ENCODE data around the gene G3BP2. TPM values are rescaled to one million over a fixed set of nuclear protein-coding genes. Genes with fewer than 3 reads are reported as not detected.

G3BP2 gene
- total RNA-seq, 1 donor from 2014 or later = 146 TPM

DNA sequence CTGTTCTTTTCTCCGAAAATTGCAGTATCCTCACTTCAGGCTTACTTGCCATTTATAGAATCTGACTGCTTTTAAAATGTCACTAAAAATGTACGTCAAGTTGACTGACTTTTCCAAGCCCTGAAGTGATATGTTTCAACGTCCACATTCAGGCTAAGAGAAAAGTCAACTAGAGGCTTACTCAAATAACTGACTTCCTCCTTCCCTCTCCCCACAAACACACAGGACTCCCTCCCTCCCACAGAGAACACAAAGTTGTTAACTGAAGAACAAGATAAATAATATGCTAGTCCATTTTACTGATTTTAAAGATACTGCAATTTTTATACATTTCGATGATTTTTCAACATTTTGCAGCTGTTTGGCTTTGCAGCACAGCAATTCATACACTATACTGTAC is 29.1 kb downstream of the G3BP2 start:
- intact Hi-C loops (cut with micrococcal nuclease) = no loop called here

DNA sequence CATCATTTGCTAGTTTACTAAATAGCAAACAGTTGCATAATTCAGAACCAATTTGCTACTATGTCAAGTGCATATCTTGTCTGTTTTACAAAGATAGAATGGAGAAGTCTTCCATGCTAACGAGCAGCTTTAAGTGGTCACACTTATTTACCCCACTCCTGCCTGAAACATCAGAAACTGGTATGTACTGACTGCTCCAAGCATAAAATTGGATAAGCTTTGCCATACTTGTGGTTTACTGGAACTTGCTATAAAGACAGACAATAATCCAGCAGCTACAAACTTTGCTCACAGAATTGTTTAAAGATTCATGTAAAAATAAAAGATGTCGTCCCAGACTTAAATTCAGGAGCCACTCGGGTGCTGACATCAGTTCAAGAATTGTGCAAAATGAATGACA is 29.6 kb downstream of the G3BP2 start:
- intact Hi-C loops (cut with micrococcal nuclease) = no loop called here

GRCh38 chr4:75639124-75639695 is 34.0 kb downstream of the G3BP2 start:
- intact Hi-C loops (cut with micrococcal nuclease) = no loop called here

GRCh38 chr4:75637827-75638226 is 35.4 kb downstream of the G3BP2 start:
- intact Hi-C loops (cut with micrococcal nuclease) = no loop called here

- intact Hi-C loops (cut with micrococcal nuclease) = no loop called here
Observed at GRCh38 chr4:75637176-75637575, 36.0 kb downstream of the G3BP2 start.

GRCh38 chr4:75634951-75635350 is 38.3 kb downstream of the G3BP2 start:
- intact Hi-C loops (cut with micrococcal nuclease) = loop anchor here (5.0 kb wide), 2 partner anchors 357 to 1522 kb away; partner anchors contain the start of genes CCNG2 and SDAD1

DNA sequence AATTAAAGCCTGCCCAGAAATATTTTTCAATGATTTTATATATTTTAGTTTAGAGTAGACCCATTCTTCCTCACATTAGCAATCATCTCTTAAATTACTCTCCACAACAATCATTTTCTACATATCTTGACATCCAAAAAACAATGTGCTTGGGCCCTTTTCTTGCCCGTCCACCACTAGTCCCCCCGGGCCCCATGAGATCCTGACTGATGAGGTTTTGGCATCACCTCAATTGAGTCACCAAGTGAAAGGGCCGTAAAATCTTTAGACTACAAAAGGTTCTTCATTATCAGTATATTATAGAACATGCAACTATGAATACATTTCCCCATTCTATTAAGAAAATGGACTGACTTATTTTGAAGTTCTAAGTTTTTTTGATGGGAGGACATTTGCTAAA is 38.9 kb downstream of the G3BP2 start:
- intact Hi-C loops (cut with micrococcal nuclease) = loop anchor here (5.0 kb wide), 2 partner anchors 358 to 1523 kb away; partner anchors contain the start of genes CCNG2 and SDAD1

GRCh38 chr4:75633846-75634245 is 39.4 kb downstream of the G3BP2 start:
- intact Hi-C loops (cut with micrococcal nuclease) = loop anchor here (5.0 kb wide), 2 partner anchors 358 to 1523 kb away; partner anchors contain the start of genes CCNG2 and SDAD1

GRCh38 chr4:75630937-75631329 is 42.3 kb downstream of the G3BP2 start:
- intact Hi-C loops (cut with micrococcal nuclease) = loop anchor here (1.0 to 5.0 kb wide), 11 partner anchors 24 to 1526 kb away; partner anchors contain the start of genes CCNG2, G3BP2, NAAA and RCHY1

GRCh38 chr4:75630174-75630936 is 42.9 kb downstream of the G3BP2 start, which contains the start of gene CDKL2:
CDKL2 (minus strand) TSS chr4:75630528; CDS start chr4:75625988, 4,540 bp downstream.
- intact Hi-C loops (cut with micrococcal nuclease) = loop anchor here (1.0 to 5.0 kb wide), 11 partner anchors 25 to 1527 kb away; partner anchors contain the start of genes CCNG2, G3BP2, NAAA and RCHY1

DNA sequence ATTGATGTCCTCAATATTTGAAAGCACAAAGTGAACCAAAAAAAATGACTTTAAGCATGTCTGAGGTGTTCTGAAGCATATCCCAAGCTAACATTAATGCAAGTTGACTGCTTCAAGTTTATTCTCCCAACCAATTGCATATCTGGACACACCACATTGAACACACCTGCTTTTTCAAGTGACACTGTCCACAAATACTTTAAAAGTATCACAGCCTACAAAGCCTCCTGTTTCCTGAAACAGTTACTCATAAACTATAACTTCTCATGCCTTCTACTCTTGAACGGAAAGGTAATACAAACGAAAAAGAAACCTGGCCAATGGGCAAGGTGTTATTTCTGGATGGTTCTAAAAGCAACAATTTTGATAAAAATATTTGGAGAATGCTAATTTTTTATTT is 44.0 kb downstream of the G3BP2 start:
- intact Hi-C loops (cut with micrococcal nuclease) = no loop called here

- intact Hi-C loops (cut with micrococcal nuclease) = no loop called here
Observed at GRCh38 chr4:75623026-75623425, 50.2 kb downstream of the G3BP2 start.

GRCh38 chr4:75621715-75622114 is 51.5 kb downstream of the G3BP2 start:
- intact Hi-C loops (cut with micrococcal nuclease) = no loop called here

DNA sequence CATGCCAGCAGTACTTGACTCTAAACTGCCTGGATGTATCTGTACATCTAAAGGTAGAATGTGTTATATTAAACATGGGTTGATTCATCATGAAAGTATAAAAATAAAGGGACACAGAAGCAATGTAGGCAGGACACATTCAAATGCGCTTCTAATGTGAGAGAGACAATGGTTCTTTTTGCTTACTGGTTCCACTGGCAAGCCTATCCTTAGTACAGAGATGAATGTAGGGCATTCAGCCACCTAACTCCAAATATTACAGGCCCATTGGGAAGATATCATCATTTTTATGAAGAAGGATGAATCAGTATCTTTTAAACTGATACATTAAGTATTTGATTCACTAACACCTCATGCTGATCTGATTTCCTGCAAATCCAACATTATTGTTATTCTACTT is 60.9 kb downstream of the G3BP2 start:
- intact Hi-C loops (cut with micrococcal nuclease) = no loop called here

DNA sequence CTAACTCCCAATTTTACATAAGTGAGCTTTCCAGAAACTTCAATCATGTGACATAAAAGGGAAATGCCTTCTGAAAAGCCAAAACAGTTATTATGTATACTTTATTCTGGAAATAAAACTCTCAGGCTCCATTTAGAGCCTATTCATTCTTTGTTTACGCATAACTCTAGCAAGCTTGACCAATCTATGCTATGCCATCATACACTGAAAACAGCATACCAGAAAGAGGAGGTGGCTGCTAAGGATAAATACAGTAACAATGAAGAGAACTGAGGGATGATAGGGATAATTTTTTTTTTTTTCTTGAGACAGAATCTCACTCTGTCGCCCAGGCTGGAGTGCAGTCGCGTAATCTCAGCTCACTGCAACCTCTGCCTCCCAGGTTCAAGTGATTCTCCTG is 67.3 kb downstream of the G3BP2 start:
- intact Hi-C loops (cut with micrococcal nuclease) = no loop called here

DNA sequence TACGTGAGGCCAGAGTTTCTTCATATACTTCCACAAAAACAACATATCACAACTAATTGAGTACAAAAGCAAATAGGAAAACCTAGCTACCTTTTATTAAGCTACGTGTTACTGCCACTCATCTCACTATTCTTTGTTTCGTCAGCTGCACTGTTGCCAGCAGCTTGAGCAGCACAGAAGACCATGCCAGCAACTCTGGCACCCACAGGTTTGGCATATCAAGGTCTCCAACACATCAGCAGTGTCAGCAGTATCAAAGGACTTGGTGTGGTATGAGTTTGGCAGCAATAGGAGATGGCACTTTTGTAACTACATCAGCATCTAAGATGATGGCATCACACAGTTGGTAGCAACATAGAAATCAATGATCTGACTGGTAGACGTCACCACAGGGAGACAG is 73.6 kb downstream of the G3BP2 start:
- intact Hi-C loops (cut with micrococcal nuclease) = no loop called here

DNA sequence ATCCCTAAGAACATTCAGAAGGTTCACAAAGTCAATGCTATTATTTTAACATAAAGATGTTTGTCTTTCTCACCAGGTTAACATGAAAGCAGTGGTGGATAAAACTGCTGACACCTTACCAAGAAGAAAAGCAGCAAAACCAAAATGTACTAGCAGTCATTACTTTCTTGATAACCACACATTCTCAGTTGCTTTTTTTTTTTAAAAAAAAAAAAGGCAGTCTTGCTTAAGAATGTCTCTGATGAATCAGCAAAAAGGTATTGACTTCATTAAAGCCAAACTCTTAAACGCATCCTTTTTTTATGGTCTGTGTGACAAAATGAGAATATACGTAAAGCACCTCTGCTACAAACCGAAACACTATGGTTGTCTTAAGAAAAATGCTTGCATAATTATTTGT is 74.8 kb downstream of the G3BP2 start:
- intact Hi-C loops (cut with micrococcal nuclease) = loop anchor here (1.0 kb wide), 3 partner anchors 32 to 57 kb away; partner anchors contain the start of gene CDKL2

GRCh38 chr4:75596061-75596460 is 77.2 kb downstream of the G3BP2 start:
- intact Hi-C loops (cut with micrococcal nuclease) = no loop called here

GRCh38 chr4:75593393-75593792 is 79.8 kb downstream of the G3BP2 start:
- intact Hi-C loops (cut with micrococcal nuclease) = no loop called here

All from T-helper 1 cell treated with Interleukin-12 subunit alpha and Interleukin-12 subunit beta and Interleukin-4 antibody, amounts not matched to agents 30 ng/mL and 1 ng/mL, for 36 hours (primary cell).